HL-60/S4 (cell line): Measurements from ENCODE around the gene FAM3B.
"Not testable (repeated sequence)": the region's sequence is repeated elsewhere in the genome, so short reads cannot be mapped to it uniquely, and the experiment has no call there.

Source experiments
- in situ Hi-C: fragments of 300-500 bp; cut with MboI; formaldehyde crosslinking; loops from 2 replicates; pipeline ENCODE4 v1.14.3; 2022; ENCODE audit warnings: low sequenced_read_pairs

FAM3B gene

GRCh38 chr21:41349619-41350390 is 33.2 kb downstream of the FAM3B start:
- in situ Hi-C loops: no loop called here

GRCh38 chr21:41350436-41351155 is 34.0 kb downstream of the FAM3B start:
- in situ Hi-C loops: no loop called here

GRCh38 chr21:41357546-41357945 is 40.9 kb downstream of the FAM3B start:
- in situ Hi-C loops: no loop called here

- in situ Hi-C loops: no loop called here
These were observed 41.9 kb downstream of the FAM3B start for GRCh38 chr21:41358193-41359166.

GRCh38 chr21:41359286-41359685 is 42.7 kb downstream of the FAM3B start:
- in situ Hi-C loops: no loop called here

- in situ Hi-C loops: not testable (repeated sequence)
These were observed 43.1 kb downstream of the FAM3B start for GRCh38 chr21:41359754-41360071.

- in situ Hi-C loops: no loop called here
These were observed 43.6 kb downstream of the FAM3B start for GRCh38 chr21:41360072-41360821.

- in situ Hi-C loops: no loop called here
These were observed 44.6 kb downstream of the FAM3B start for GRCh38 chr21:41361053-41361785.

GRCh38 chr21:41361786-41362604 is 45.4 kb downstream of the FAM3B start, which contains the start of gene MX2:
Gene MX2, plus strand, starts transcription at chr21:41362027. Its CDS starts 14,880 bp downstream, at chr21:41376907.
- in situ Hi-C loops: no loop called here

GRCh38 chr21:41362605-41363369 is 46.2 kb downstream of the FAM3B start:
- in situ Hi-C loops: no loop called here

GRCh38 chr21:41363370-41364270 is 47.0 kb downstream of the FAM3B start:
- in situ Hi-C loops: no loop called here

GRCh38 chr21:41364308-41364707 is 47.7 kb downstream of the FAM3B start:
- in situ Hi-C loops: no loop called here

- in situ Hi-C loops: no loop called here
These were observed 48.9 kb downstream of the FAM3B start for GRCh38 chr21:41365377-41366107.

- in situ Hi-C loops: no loop called here
These were observed 50.0 kb downstream of the FAM3B start for GRCh38 chr21:41366522-41367151.

- in situ Hi-C loops: no loop called here
These were observed 50.8 kb downstream of the FAM3B start for GRCh38 chr21:41367301-41367944.
